HG03354 (cell line): ENCODE data around the gene KCNT2.

Source experiments
- ATAC-seq: cut with Tn5 transposase; IDR thresholded peaks from one replicate; pipeline ENCODE4 v1.9.1; 2021; ENCODE audit warnings: mild to moderate bottlenecking; ENCODE audit not compliant: unreplicated experiment, poor library complexity, severe bottlenecking

KCNT2 gene

DNA sequence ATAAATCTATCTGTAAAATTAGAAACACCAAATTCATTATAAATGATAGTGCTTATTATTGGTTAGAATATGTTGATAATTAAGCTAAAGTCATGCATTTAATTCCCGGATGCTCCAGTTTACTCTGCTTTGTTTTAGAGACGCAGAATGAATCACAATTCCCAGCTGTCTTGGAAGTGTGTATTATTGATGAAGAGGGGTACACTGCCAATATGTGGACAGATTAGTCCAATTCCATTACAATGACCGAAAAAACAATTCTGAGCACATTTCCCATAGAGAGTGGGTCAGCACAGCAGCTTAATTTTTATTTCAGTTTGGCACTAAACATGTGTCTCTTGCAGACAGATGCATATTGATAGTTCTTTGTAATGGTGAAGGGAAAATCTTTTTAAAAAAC is 146.7 kb downstream of the KCNT2 start:
- no peak for ATAC-seq

- no peak for ATAC-seq
These were observed 148.9 kb downstream of the KCNT2 start for GRCh38 chr1:196459383-196459782.

GRCh38 chr1:196454792-196455191 is 153.4 kb downstream of the KCNT2 start:
- ATAC-seq, result no peak

GRCh38 chr1:196451103-196451502 is 157.1 kb downstream of the KCNT2 start:
- ATAC-seq, result no peak

GRCh38 chr1:196450143-196451095 is 157.8 kb downstream of the KCNT2 start:
- no peak for ATAC-seq

GRCh38 chr1:196449460-196449859 is 158.8 kb downstream of the KCNT2 start:
- ATAC-seq, result no peak

GRCh38 chr1:196445775-196446174 is 162.5 kb downstream of the KCNT2 start:
- ATAC-seq, result no peak

GRCh38 chr1:196444634-196445033 is 163.6 kb downstream of the KCNT2 start:
- ATAC-seq, result no peak

GRCh38 chr1:196442366-196442765 is 165.9 kb downstream of the KCNT2 start:
- no peak for ATAC-seq

- no peak for ATAC-seq
These were observed 167.5 kb downstream of the KCNT2 start for GRCh38 chr1:196440711-196441110.

DNA sequence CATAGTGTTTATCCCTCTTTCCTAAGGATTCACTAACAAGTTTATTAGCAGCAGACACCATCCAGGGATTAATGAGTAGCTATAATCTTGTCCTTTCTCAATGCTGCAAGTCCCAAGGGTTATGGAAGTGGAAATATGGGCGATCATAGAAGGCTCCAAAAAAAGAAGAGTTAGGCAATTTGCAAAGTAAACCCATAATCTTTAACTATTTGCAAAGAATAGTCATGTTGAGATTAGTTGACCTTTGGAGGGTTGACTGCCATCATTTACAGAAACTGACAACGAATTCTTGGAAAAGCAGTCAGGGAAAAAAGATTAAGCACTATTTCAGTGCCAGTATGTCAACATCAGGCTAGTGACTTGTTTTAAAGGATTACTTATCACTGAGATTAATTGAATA is 169.9 kb downstream of the KCNT2 start:
- ATAC-seq, result no peak

GRCh38 chr1:196437671-196438070 is 170.6 kb downstream of the KCNT2 start:
- no peak for ATAC-seq

- ATAC-seq, result no peak
These were observed 175.2 kb downstream of the KCNT2 start for GRCh38 chr1:196433000-196433399.

- no peak for ATAC-seq
These were observed 180.1 kb downstream of the KCNT2 start for GRCh38 chr1:196427976-196428734.

DNA sequence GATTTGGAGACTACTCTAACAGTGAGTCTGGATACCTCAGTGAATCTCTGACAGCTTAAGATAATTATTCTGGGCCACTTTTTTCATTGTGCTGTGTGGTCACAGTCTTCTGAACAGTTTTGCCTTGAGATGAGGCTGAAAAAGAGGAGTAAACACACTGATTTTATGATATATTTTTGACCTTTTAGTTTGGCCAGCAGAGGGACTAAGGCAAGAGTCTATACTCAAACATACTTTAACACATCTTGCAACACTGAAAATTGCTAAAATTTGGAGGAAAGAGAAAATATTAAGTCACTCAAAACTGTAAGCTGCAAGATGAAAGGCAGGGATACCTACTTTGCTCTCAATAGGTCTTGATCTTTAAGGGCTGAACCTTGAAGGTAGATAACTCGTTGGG is 182.7 kb downstream of the KCNT2 start:
- no peak for ATAC-seq

- no peak for ATAC-seq
These were observed 184.6 kb downstream of the KCNT2 start for GRCh38 chr1:196423612-196424011.

- no peak for ATAC-seq
These were observed 189.5 kb downstream of the KCNT2 start for GRCh38 chr1:196418772-196419171.

- ATAC-seq, result no peak
These were observed 192.3 kb downstream of the KCNT2 start for GRCh38 chr1:196415978-196416377.

DNA sequence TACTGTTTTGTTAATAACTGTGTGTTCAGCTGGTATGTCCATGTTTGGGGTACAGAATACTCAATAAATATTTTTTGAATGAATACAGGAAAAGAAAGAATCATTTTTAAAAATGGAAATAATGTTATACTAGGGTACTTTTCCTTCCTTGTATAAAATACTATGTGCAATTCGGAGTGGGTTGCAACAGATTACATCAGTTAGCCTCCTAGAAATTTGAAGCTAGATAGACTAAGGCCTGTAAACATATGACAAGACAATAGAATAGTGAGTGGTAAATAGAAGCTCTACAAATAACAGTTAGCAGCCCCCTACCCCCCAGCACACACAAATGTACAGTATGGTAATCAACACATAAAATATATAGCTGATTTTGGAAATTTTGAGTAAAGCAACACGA is 195.9 kb downstream of the KCNT2 start:
- ATAC-seq, result no peak

GRCh38 chr1:196410768-196411167 is 197.5 kb downstream of the KCNT2 start:
- no peak for ATAC-seq

GRCh38 chr1:196409586-196409985 is 198.7 kb downstream of the KCNT2 start:
- no peak for ATAC-seq
